GM23248 (cell line): ENCODE results near the gene PARVB. TPM values are rescaled to one million over a fixed set of nuclear protein-coding genes. Genes with fewer than 3 reads are reported as not detected.

Experiments used
- DNase-seq: peaks from one replicate; pipeline ENCODE4 v3.0.0-alpha.2; 2015
- H2AFZ ChIP-seq: fragments of 200-600 bp; sonication (generic); 2 replicates; pipeline ENCODE4 v1.6.1; 2016; ENCODE audit warnings: antibody characterized with exemption
- H3F3A ChIP-seq: fragments of 200-600 bp; sonication (generic); 2 replicates; pipeline ENCODE4 v1.6.1; 2016; ENCODE audit warnings: mild to moderate bottlenecking, antibody characterized with exemption, mixed run types; ENCODE audit not compliant: insufficient read depth
- H3K27ac ChIP-seq: fragments of 200-600 bp; sonication (generic); 2 replicates; pipeline ENCODE4 v1.5.1; 2016; ENCODE audit warnings: mild to moderate bottlenecking
- H3K27me3 ChIP-seq: fragments of 200-600 bp; sonication (generic); replicated peaks from 2 replicates; pipeline ENCODE4 v1.6.1; 2016; ENCODE audit warnings: mild to moderate bottlenecking; ENCODE audit not compliant: insufficient read depth
- H3K36me3 ChIP-seq: fragments of 200-600 bp; sonication (generic); 2 replicates; pipeline ENCODE4 v1.6.1; 2016; ENCODE audit warnings: low read depth, mild to moderate bottlenecking
- H3K4me1 ChIP-seq: fragments of 200-600 bp; sonication (generic); 2 replicates; pipeline ENCODE4 v1.6.1; 2016; ENCODE audit warnings: mild to moderate bottlenecking; ENCODE audit not compliant: insufficient read depth
- H3K4me2 ChIP-seq: fragments of 200-600 bp; sonication (generic); one replicate; pipeline ENCODE4 v1.6.1; 2016; ENCODE audit warnings: mild to moderate bottlenecking; ENCODE audit not compliant: unreplicated experiment
- H3K4me3 ChIP-seq: fragments of 200-600 bp; sonication (generic); 2 replicates; pipeline ENCODE4 v1.5.1; 2016; ENCODE audit warnings: mild to moderate bottlenecking
- H3K79me2 ChIP-seq: fragments of 200-600 bp; sonication (generic); 2 replicates; pipeline ENCODE4 v1.6.1; 2016; ENCODE audit warnings: mild to moderate bottlenecking; ENCODE audit not compliant: insufficient read depth
- H3K9ac ChIP-seq: fragments of 200-600 bp; sonication (generic); 2 replicates; pipeline ENCODE4 v1.6.1; 2016; ENCODE audit warnings: mild to moderate bottlenecking
- H3K9me2 ChIP-seq: fragments of 200-600 bp; sonication (generic); 2 replicates; pipeline ENCODE4 v1.6.1; 2016; ENCODE audit warnings: mixed run types, mild to moderate bottlenecking, moderate library complexity; ENCODE audit not compliant: insufficient read depth
- H3K9me3 ChIP-seq: fragments of 200-600 bp; sonication (generic); one replicate; pipeline ENCODE4 v1.6.1; 2017; ENCODE audit warnings: low read depth
- H4K20me1 ChIP-seq: fragments of 200-600 bp; sonication (generic); 2 replicates; pipeline ENCODE4 v1.6.0; 2016; ENCODE audit not compliant: insufficient read depth
- EZH2 ChIP-seq: fragments of 200-600 bp; sonication (generic); IDR thresholded peaks from 2 replicates; pipeline ENCODE4 v1.6.1; 2018; ENCODE audit warnings: antibody characterized with exemption, mild to moderate bottlenecking; ENCODE audit not compliant: insufficient read depth, poor library complexity, severe bottlenecking
- EZH2phosphoT487 ChIP-seq: fragments of 200-600 bp; sonication (generic); IDR thresholded peaks from 2 replicates; pipeline ENCODE4 v1.6.1; 2018; ENCODE audit warnings: antibody characterized with exemption, moderate library complexity, mild to moderate bottlenecking, low read depth; ENCODE audit not compliant: insufficient read depth
- WGBS, 2 experiments: methylation state at CpG; one replicate each; pipeline ENCODE4 v1.1.6; 2015 to 2017; ENCODE audit warnings: low lambda C conversion rate in 2 of 2, low coverage in 1 of 2; ENCODE audit errors: missing lambda C conversion rate in 2 of 2; 5-methylcytosine and 5-hydroxymethylcytosine counted together
- in situ Hi-C: fragments of 300-500 bp; cut with MboI; formaldehyde crosslinking; loops from 2 replicates; pipeline ENCODE4 v1.15.0; 2020
- polyA plus RNA-seq: library from polyadenylated mRNA; unstranded; fragments of >200 nt; fragmentation: Nextera tagmentation; extraction: Ambion mirVana; gene quantifications from 2 replicates; pipeline ENCODE4 v1.2.1, GENCODE V29; 2016
- total RNA-seq: library from RNA; depleted of rRNA; stranded (reverse); fragments of >200 nt; shearing (Covaris generic); gene quantifications from 2 replicates; pipeline ENCODE4 v1.2.3, GENCODE V29; 2014

PARVB gene
- total and polyA plus RNA-seq, 2 experiments from 2014 or later: 52.6 to 141 TPM

DNA sequence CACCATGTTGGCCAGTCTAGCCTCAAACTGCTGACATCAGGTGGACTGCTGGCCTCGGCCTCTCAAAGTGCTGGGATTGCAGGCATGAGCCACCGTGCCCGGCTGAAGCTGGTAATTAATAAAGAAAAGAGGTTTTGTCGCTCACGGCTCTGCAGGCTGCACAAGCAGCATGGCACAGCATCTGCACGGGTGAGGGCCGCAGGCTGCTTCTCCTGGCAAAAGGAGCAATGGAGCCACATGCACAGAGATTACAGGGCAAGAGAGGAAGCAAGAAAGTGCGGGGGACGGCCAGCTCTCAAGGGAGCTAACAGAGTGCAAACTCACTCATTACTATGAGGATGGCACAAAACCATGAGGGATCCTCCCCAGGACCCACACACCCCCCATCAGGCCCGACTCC is 4.7 kb upstream of the PARVB start:
- Histone ChIP-seq H3F3A (peaks cover 23% of the 10 kb centered on the region), H3K27ac (peak overlapping the region; percentile 99), H4K20me1 (no peaks in the 10 kb centered on the region), H3K9me3 (no peaks in the 10 kb centered on the region), H3K9me2 (no peaks in the 10 kb centered on the region), H3K79me2 (peaks cover 16% of the 10 kb centered on the region), H3K27me3 (no peaks in the 10 kb centered on the region), H3K36me3 (no peaks in the 10 kb centered on the region), H3K9ac (peak overlapping the region; percentile 80), H3K4me3 (no peak overlapping the region), H3K4me1 (peaks cover 42% of the 10 kb centered on the region), H3K4me2 (peak overlapping the region; percentile 45), H2AFZ (no peak overlapping the region)
- whole genome bisulfite sequencing, 2 experiments: 22 to 31% methylated on average over 10 of the region's 10 CpGs
- DNase-seq: peak; percentile 66
- in situ Hi-C loops: no loop called here
- no peak for TF ChIP-seq EZH2phosphoT487
- no peak for TF ChIP-seq EZH2

DNA sequence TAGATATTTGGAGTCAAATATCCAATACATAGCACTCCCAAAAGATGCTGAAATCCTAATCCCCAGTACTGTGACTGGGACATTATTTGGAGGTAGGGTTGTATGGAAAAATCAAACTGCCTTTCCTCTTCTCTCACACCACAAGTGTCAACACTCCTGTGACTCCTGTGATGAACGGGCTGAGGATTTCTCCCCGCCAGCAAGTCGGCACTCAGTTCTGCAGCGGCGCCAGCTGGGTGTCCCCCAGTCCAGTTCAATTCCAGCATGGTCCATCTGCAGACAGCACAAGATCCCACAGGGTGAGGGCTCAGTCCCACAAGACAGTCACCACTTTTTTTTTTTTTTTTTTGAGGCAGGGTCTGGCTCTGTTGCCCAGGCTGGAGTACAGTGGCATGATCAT is 4.3 kb upstream of the PARVB start:
- H3K36me3 ChIP-seq: no peaks in the 10 kb centered on the region
- H3F3A ChIP-seq: peaks cover 23% of the 10 kb centered on the region
- H3K9ac ChIP-seq: peak overlapping the region; percentile 80
- no peak for TF ChIP-seq EZH2
- TF ChIP-seq EZH2phosphoT487: no peak
- H3K79me2 ChIP-seq: peaks cover 19% of the 10 kb centered on the region
- peak; percentile 79 for DNase-seq
- H3K27ac ChIP-seq: peak overlapping the region; percentile 99
- peak overlapping the region; percentile 45 for H3K4me2 ChIP-seq
- H4K20me1 ChIP-seq: no peaks in the 10 kb centered on the region
- in situ Hi-C loops: no loop called here
- no peaks in the 10 kb centered on the region for H3K9me3 ChIP-seq
- no peaks in the 10 kb centered on the region for H3K27me3 ChIP-seq
- no peak overlapping the region for H3K4me3 ChIP-seq
- 12 to 26% methylated on average over 5 of the region's 5 CpGs for WGBS, 2 experiments
- H3K4me1 ChIP-seq: peaks cover 42% of the 10 kb centered on the region
- no peak overlapping the region for H2AFZ ChIP-seq
- no peaks in the 10 kb centered on the region for H3K9me2 ChIP-seq

- Histone ChIP-seq H3K9me2 (no peaks in the 10 kb centered on the region), H3F3A (peaks cover 34% of the 10 kb centered on the region), H3K79me2 (peaks cover 29% of the 10 kb centered on the region), H3K4me3 (peak overlapping the region; percentile 20), H3K4me1 (peaks cover 52% of the 10 kb centered on the region), H3K36me3 (no peaks in the 10 kb centered on the region), H3K4me2 (peak overlapping the region; percentile 54), H3K9me3 (no peaks in the 10 kb centered on the region), H4K20me1 (no peaks in the 10 kb centered on the region), H3K27me3 (no peaks in the 10 kb centered on the region), H3K27ac (peak overlapping the region; percentile 99), H2AFZ (no peak overlapping the region), H3K9ac (peak overlapping the region; percentile 80)
- 78 to 82% methylated on average over 8 of the region's 8 CpGs for WGBS, 2 experiments
- peak; percentile 56 for DNase-seq
- in situ Hi-C loops: no loop called here
- no peak for TF ChIP-seq EZH2phosphoT487
- no peak for TF ChIP-seq EZH2
Measured at GRCh38 chr22:44020981-44021380, 3.1 kb upstream of the PARVB start.

DNA sequence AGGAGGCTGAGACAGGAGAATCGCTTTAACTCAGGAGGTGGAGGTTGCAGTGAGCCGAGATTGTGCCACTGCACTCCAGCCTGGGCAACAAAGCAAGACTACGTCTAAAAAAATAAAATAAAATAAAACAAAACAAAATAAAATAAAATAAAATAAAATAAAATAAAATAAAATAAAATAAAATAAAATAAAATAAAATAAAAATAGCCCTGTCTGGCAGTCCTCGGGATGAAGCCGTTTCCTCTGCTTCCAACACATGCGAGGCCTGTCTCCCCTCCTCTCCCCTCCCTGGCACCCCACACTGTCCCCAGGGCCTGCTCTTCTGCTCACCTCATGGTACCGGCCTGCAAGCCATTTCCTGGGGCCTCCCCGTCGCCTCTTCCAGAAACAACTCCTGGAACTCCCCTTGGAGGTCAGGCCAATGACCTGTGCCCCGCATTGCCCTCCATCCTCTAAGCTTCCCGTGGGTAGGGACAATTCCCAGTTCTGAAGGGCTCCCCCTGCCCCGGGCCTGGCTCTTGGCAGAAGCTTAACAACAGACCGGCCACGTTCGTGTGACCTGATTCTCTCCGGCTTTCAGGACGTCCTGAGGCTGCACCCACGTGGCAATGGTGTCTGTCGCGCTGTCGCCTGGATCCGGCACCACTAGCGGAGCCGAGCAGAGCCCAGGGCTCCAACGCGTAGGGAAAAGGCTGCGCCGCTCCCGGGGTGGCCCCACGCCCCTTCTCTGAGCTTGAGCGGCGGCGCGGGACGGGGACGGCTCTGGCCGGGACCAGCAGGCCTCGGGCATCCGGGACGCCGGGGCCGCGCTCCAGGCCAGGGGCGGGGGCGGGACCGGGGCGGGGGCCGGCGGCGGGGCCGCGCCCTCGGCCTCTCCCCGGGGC is 456 bp upstream of the PARVB start:
- peak; percentile 71 for DNase-seq
- Histone ChIP-seq H3K9ac (peak overlapping the region; percentile 98), H2AFZ (peak overlapping the region; percentile 74), H3K9me3 (no peaks in the 10 kb centered on the region), H3K27me3 (no peaks in the 10 kb centered on the region), H4K20me1 (no peaks in the 10 kb centered on the region), H3K9me2 (no peaks in the 10 kb centered on the region), H3K79me2 (peaks cover 47% of the 10 kb centered on the region), H3K4me3 (peak overlapping the region; percentile 89), H3F3A (peaks cover 54% of the 10 kb centered on the region), H3K27ac (peak overlapping the region; percentile 99), H3K36me3 (no peaks in the 10 kb centered on the region), H3K4me1 (peaks cover 65% of the 10 kb centered on the region), H3K4me2 (peak overlapping the region; percentile 92)
- 8 to 13% methylated on average over 31 to 54 of the region's 54 CpGs for WGBS, 2 experiments
- no peak for TF ChIP-seq EZH2
- no peak for TF ChIP-seq EZH2phosphoT487
- in situ Hi-C loops: no loop called here
